ENCODE measurements around the gene MYZAP.
"Not testable (repeated sequence)": the region's sequence is repeated elsewhere in the genome, so short reads cannot be mapped to it uniquely, and the experiment has no call there.

The MYZAP gene

GRCh38 chr15:57595011-57595866 is 3.5 kb downstream of the MYZAP start:
- DNase-seq: no peak

GRCh38 chr15:57596301-57596855 is 4.7 kb downstream of the MYZAP start:
- DNase-seq: no peak

- DNase-seq: no peak
Observed at GRCh38 chr15:57596978-57597377, 5.3 kb downstream of the MYZAP start.

GRCh38 chr15:57597431-57597830 is 5.7 kb downstream of the MYZAP start:
- no peak for DNase-seq

GRCh38 chr15:57598346-57598745 is 6.6 kb downstream of the MYZAP start:
- DNase-seq: no peak

- DNase-seq: no peak
Observed at GRCh38 chr15:57599296-57599810, 7.6 kb downstream of the MYZAP start.

GRCh38 chr15:57600197-57600596 is 8.5 kb downstream of the MYZAP start:
- DNase-seq: no peak

GRCh38 chr15:57604507-57604906 is 12.8 kb downstream of the MYZAP start:
- DNase-seq: no peak

GRCh38 chr15:57605491-57605890 is 13.8 kb downstream of the MYZAP start:
- no peak for DNase-seq

- DNase-seq: no peak
Observed at GRCh38 chr15:57606048-57606447, 14.3 kb downstream of the MYZAP start.

- DNase-seq: no peak
Observed at GRCh38 chr15:57606816-57607215, 15.1 kb downstream of the MYZAP start.

GRCh38 chr15:57607570-57608000 is 15.9 kb downstream of the MYZAP start:
- no peak for DNase-seq

- no peak for DNase-seq
Observed at GRCh38 chr15:57609805-57610529, 18.3 kb downstream of the MYZAP start.

GRCh38 chr15:57611123-57611522 is 19.4 kb downstream of the MYZAP start:
- no peak for DNase-seq

GRCh38 chr15:57611938-57612337 is 20.2 kb downstream of the MYZAP start:
- no peak for DNase-seq

GRCh38 chr15:57614241-57614640 is 22.5 kb downstream of the MYZAP start:
- DNase-seq: no peak

GRCh38 chr15:57615951-57616496 is 24.3 kb downstream of the MYZAP start:
- DNase-seq: not testable (repeated sequence)

GRCh38 chr15:57618325-57618724 is 26.6 kb downstream of the MYZAP start:
- no peak for DNase-seq

GRCh38 chr15:57619746-57620145 is 28.0 kb downstream of the MYZAP start:
- DNase-seq: no peak

- DNase-seq: no peak
Observed at GRCh38 chr15:57624730-57625129, 33.0 kb downstream of the MYZAP start.

GRCh38 chr15:57625703-57626448 is 34.2 kb downstream of the MYZAP start:
- DNase-seq: no peak

- DNase-seq: no peak
Observed at GRCh38 chr15:57626713-57627440, 35.2 kb downstream of the MYZAP start.

All from activated CD4-positive, alpha-beta T cell treated with anti-CD3 and anti-CD28 coated beads for 1 hour (primary cell).